Activated CD4-positive, CD25-positive, alpha-beta regulatory T cell treated with anti-CD3 and anti-CD28 coated beads, Interleukin-2, amount 50 U/mL, for 24 hours (primary cell): ENCODE data around the gene PKD2.
"Not testable (repeated sequence)": the region's sequence is repeated elsewhere in the genome, so short reads cannot be mapped to it uniquely, and the experiment has no call there.

ENCODE experiments used
- ATAC-seq, 2 donors: fragments of 150-1000 bp; cut with Tn5 transposase; one replicate each; pipeline ENCODE4 v1.10.0; 2021; ENCODE audit warnings: mild to moderate bottlenecking in 1 of 2, moderate library complexity in 1 of 2

PKD2 gene

GRCh38 chr4:88075336-88075735 is 67.9 kb downstream of the PKD2 start:
- ATAC-seq, result no peak

DNA sequence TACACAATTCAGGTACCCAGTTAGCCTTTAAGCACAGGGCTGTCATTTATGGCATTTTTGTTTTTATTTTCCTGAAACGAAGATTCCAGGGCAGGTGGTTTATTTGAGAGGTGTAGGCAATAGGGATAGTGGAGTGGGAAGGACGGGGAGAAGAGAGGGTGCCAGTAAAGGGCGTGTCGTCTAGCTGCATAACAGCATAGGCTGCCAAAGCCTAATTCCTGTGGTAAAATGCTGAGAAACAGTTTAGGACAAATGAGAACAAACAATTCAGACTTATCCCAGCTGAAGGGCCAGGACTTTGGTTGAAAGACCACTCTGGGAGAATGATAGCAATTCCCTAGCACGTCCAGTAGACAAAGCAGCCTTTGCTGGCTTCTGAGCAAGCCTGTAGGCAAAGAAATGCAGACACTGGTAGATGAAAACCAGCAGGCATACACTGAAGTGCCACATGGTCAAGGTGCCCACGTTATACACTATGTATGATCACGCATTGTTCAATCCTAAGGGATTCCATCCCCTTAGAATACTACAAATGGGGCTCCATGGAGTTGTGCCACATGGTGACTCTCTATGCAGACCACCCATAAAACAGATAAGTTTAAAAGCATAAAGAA is 70.6 kb downstream of the PKD2 start:
- no peak for ATAC-seq

DNA sequence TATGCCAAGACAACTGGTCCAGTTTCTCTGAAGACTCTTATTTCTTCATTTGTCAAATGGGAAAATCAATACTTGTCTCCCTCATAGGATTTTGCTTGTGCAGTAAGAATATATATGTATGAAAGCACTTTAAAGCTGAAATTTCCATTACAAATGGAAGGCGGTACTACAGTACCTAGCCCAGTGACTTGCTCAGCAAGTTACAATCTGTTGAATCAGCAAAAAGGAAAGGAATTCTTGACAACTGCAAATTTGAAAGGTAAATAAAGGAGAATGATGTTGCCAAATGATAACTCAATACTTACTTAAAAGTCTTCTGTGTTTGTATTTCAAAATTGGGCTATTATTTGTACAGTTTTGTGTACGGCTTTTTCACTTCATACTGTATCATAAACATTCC is 71.1 kb downstream of the PKD2 start:
- ATAC-seq, result no peak

- no peak for ATAC-seq
Measured at GRCh38 chr4:88080626-88081025, 73.2 kb downstream of the PKD2 start.

DNA sequence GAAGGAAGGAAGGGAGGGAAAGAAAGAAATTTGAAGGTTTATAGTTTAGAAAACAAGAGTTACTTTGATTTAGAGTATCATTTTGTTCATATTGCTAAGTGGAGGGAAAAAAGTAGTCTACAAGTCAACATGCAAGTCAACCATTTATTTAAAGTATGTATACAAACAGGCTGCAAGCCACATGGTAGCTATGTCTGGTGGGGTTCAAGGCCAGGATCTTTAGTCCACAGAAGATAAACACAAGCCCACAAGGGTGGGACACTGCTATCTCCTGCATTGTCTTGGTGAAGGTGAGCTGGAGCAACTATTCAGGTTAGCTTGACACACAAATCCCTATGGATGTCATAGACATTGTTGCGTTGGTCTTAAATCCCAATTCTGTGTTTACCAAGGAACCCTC is 79.6 kb downstream of the PKD2 start:
- ATAC-seq, result no peak

- no peak for ATAC-seq
Measured at GRCh38 chr4:88090898-88091297, 83.5 kb downstream of the PKD2 start.

DNA sequence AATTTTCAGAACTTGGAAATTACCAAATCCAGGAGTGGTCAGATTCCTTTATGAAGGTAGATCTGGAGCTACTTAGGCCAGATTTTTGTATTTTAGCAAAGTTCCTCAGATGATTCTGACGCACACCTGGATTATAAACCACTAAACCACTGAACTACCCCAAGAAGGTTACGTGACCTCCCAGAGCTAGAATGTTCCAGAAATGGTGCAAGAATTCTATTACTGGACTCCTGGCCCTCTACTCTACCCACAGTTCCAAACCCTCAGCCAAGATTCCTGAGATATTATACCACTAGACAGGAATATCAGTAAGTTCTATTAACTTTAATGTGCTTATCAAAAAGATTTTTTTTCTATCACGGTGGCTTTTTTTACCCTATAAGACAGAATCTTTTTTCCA is 83.9 kb downstream of the PKD2 start:
- ATAC-seq, result no peak

- no peak for ATAC-seq
Measured at GRCh38 chr4:88093874-88094273, 86.4 kb downstream of the PKD2 start.

DNA sequence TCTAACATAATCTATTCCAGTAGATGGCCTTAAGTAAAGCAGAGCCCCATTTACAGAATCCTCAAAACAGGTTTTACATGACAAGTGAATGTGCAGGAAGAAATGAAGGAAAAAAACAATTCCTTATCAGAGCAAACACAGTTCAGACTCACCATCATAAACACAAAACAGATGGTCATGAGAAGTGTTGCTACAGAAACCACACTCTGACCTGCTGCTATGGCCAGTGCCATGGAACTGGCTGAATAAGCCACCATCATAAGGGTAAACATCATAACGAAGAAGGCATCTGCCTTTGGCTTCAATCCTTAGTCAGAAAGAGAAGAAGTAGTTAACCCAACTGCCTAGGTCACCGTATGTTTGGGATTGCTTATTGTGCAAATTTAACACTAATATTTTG is 89.9 kb downstream of the PKD2 start:
- no peak for ATAC-seq

- ATAC-seq, result no peak
Measured at GRCh38 chr4:88097781-88098180, 90.3 kb downstream of the PKD2 start.

DNA sequence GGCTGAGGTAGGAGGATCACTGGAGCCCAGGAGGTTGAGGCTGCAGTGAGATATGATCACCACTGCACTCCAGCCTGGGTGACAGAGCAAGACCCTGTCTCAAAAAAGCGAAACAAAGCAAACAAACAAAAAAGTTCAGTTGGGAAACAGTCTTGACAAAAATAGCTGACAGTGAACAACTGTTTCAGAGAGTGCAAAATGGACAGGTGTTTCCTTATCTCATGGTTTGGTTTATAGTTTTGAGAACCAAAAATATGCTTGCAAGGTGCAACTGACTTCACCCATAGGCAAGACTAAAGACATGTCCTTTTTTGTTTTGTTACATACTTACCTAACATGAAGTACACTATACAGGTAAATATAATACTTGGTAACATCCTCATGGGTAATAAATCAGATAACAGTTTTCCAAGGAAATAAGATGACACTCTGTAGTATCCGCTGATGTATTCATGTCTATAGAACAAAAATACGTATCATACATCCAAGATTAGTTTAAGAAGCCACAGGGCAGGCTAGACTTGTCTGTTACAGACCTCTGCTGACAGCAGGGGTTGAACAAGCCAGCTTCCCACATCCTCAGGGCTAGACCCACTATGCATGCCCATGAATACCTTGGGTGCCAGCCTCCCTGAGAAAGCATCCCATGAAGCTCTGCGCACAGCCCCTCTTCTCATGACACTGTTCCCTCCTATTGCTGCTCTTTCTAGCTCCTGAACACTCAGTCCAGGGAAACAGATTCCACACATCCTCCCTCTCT is 91.7 kb downstream of the PKD2 start:
- no peak for ATAC-seq

GRCh38 chr4:88101165-88101564 is 93.7 kb downstream of the PKD2 start:
- no peak for ATAC-seq

DNA sequence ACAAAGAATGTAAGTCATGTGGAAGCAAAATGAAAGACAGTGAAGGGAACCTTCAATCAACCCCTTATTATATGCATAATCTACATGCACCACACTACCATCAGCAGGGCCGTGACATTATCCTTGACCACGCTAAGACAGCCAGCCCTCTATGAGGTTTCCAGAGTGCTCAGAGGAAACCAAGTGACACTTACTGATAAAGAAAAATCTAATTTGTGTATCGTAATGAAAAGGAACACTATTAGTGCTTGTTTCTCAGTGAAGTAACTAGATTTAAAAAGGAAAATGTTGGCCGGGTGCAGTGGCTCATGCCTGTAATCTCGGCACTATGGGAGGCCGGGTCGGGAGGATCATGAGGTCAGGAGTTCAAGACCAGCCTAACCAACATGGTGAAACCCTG is 94.6 kb downstream of the PKD2 start:
- no peak for ATAC-seq

DNA sequence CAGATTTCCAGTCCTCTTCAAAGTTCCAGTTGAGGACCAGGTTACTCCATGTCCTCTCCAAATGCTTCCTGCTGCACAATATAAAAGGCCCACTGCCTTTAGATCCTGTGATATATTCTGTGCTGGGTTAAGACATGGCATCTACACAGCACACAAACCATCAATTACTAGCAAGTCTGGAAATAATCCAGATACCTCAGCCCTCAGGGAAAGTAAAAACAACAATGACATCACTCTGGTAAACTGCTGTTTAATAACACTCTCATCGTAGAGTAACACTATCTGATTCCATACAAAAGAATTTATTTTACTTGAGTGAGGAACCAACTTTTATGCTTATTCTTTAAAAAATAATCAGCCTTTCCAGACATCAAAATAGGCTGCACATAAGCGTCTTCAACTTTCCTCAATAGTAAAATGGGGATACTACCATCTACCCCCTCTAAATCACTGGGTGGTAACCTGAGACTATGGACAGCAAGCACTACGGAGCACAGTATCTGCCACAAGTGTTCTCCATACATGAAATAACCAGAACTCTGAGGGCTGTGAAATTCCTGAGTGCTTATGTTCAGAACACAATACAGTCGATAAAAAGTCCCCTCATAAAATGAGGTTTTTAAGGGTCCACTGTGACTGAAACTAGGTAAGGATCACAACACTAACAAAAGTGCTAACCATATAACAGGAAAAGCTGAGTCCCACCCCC is 97.6 kb downstream of the PKD2 start:
- no peak for ATAC-seq

- ATAC-seq, result peak; percentile 13 to 20
Measured at GRCh38 chr4:88106205-88106604, 98.8 kb downstream of the PKD2 start.

DNA sequence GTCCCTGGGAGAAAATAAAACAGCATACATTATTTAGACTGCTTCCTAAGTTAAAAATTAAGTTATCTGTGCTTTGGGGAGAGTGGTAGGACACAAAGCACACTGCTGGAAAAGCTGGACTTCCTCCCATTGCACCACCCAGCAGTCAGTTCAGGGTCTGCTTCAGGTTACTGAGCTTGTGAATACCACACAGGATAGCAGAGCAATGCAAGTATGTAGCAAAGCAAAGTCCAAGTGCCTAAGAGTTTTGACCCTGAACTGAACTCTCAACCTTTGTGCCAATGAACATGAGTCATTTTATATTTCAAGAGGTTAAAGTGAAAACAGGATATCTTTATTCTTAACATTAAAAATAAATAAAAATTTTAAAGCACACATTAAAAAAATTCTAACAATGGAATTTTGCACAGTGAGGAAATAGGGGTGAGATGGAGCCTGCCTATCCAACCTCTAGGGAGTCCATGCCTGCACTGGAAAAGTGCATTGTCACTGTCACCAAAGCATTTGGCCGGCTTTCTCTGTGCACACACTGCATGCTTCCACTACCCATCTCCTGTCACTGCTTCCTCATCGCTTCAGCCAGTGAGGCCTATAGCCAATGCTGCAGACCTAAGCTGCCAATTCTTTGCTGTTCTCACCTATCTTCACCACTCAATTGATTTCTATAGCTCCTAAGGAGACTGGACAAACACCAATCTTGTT is 100.1 kb downstream of the PKD2 start:
- ATAC-seq, result no peak

DNA sequence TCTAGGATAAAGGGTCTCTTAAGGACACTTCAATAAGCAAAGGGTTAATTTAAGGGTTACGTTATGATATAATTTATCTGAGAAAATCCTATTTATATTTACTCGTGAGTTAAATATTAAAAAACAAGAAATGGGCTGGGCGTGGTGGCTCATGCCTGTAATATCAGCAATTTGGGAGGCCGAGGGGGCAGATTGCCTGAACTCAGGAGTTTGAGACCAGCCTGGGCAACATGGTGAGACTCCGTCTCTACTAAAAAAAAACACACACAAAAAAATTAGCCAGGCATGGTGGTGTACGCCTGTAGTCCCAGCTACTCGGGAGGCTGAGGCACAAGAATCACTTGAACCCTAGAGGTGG is 100.7 kb downstream of the PKD2 start:
- ATAC-seq, result not testable (repeated sequence)

DNA sequence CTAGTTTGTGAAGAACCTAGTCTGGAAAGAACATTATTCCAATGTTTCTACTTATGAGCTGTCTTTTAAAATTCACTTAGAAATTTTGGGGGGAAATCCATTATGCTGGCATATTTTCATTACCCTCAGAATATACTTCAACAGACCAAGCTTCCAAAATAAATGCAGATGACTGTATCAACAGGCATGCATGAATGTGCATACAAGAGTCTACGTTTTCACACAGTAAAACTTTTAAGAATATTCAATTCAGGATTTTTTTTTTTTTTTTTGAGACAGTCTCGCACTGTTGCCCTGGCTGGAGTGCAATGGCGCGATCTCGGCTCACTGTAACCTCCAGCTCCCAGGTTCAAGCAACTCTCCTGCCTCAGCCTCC is 101.3 kb downstream of the PKD2 start:
- ATAC-seq, result no peak

DNA sequence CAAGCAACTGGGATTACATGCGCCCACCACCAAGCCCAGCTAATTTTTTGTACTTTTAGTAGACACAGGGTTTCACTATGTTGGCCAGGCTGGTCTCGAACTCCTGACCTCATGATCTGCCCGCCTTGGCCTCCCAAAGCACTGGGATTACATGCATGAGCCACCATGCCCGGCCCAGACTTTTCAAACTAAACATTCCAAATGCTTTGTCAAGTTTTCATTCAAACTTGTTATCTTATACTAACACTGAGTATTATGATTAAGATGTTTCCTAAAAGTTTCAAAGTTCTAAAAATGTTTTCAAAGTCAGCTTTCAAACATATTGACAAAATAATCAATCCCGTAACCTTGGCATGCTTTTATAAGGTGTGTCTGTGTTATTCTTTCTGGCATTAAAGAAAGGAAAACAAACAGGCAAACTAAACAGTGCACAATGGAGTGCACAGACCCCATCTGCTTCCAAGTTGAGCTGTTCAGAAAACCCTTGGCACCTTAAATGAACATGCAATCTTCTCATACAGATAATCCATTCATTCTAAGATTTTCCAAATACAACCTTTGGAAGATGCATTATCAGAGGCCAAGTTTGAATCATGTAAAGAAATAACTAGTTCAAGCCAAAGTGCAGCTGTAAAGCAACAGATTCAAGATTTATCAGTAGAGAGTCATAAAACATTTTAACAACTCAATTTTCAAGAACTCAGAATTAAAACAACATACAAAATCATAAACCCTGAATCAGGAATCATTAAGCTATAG is 101.9 kb downstream of the PKD2 start:
- no peak for ATAC-seq

- no peak for ATAC-seq
Measured at GRCh38 chr4:88110826-88111225, 103.4 kb downstream of the PKD2 start.

GRCh38 chr4:88112856-88113255 is 105.4 kb downstream of the PKD2 start:
- ATAC-seq, result no peak

GRCh38 chr4:88115587-88115986 is 108.2 kb downstream of the PKD2 start:
- ATAC-seq, result no peak

GRCh38 chr4:88119943-88120342 is 112.5 kb downstream of the PKD2 start:
- ATAC-seq, result no peak
